H1 (cell line): ENCODE measurements around the gene SLCO4C1. TPM values are rescaled to one million over a fixed set of nuclear protein-coding genes. Genes with fewer than 3 reads are reported as not detected.

Source experiments
- BRCA1 ChIP-seq: IDR thresholded peaks from 2 replicates; pipeline ENCODE4 v1.6.1; 2012; ENCODE audit warnings: low read depth, low read length, improper control_type of control experiment
- CHD7 ChIP-seq: fragments of 300-600 bp; sonication (generic); IDR thresholded peaks from 2 replicates; pipeline ENCODE4 v1.7.1; 2012; ENCODE audit warnings: low read length, moderate library complexity, mild to moderate bottlenecking, inconsistent platforms; ENCODE audit not compliant: insufficient replicate concordance
- EP300 ChIP-seq, 2 experiments: IDR thresholded peaks; 1 replicate in 1 of 2; 2 replicates in 1 of 2; pipeline ENCODE4 v1.6.1; 2011 to 2012; ENCODE audit warnings: low read depth in 2 of 2, low read length in 2 of 2, mild to moderate bottlenecking in 2 of 2, borderline replicate concordance in 1 of 2, inconsistent platforms in 1 of 2, moderate library complexity in 1 of 2
- GTF2F1 ChIP-seq: IDR thresholded peaks from 2 replicates; pipeline ENCODE4 v1.6.1; 2012; ENCODE audit warnings: low read depth, low read length, improper control_type of control experiment, borderline replicate concordance
- SRF ChIP-seq: IDR thresholded peaks from 2 replicates; pipeline ENCODE4 v1.6.1; 2011; ENCODE audit warnings: mild to moderate bottlenecking, low read depth, low read length, moderate library complexity
- polyA plus RNA-seq, 7 experiments: library from polyadenylated mRNA; depleted of rRNA in 3 of 7; stranded (reverse) in 5 of 7; unstranded in 2 of 7; fragments of >200 nt in 5 of 7; fragments of 200-250 nt in 2 of 7; gene quantifications; 1 replicate in 5 of 7; 2 replicates in 1 of 7; 4 replicates in 1 of 7; pipeline versions ENCODE4 v1.2.1 to v1.2.3, GENCODE V29; 2011 to 2013; ENCODE audit warnings: missing spikeins in 2 of 7, mixed read lengths in 2 of 7
- total RNA-seq: library from RNA; stranded (reverse); fragmentation: NEBNext Ultra II Directional; extraction: Animal tissue kit (Norgen Biotek cat#: 25700); gene quantifications from 2 replicates; pipeline ENCODE4 v1.2.1, GENCODE V29; 2021

The SLCO4C1 gene
- total and polyA plus RNA-seq, 2 of the 8 experiments (the other 6 are each of a cell fraction or from before 2014, with no cell fraction given), result 1.3 to 4.9 TPM

GRCh38 chr5:102271759-102272158 lies 24.3 kb downstream of the SLCO4C1 start (continued):
- TF ChIP-seq CHD7 (no peak), BRCA1 (no peak), EP300 (IDR thresholded peaks at IDR 0.05; ENCODE audit: borderline replicate concordance in 1 of 2, low read depth in 2 of 2, low read length in 2 of 2) (no peak), GTF2F1 (no peak), SRF (no peak)
